Large intestine (tissue), 3 donors: ENCODE results near the gene CDH23. TPM values are rescaled to one million over a fixed set of nuclear protein-coding genes. Genes with fewer than 3 reads are reported as not detected.

ENCODE experiments used
- DNase-seq, 2 donors: peaks; one replicate each; pipeline versions ENCODE4 v3.0.0 to v3.0.0-alpha.2; 2013
- H3K27ac ChIP-seq: one replicate; pipeline ENCODE4 v1.5.1; 2013; ENCODE audit warnings: low read length
- H3K27me3 ChIP-seq: 2 replicates; pipeline ENCODE4 v1.6.1; 2013; ENCODE audit warnings: low read length; ENCODE audit not compliant: control insufficient read depth, insufficient read depth
- H3K36me3 ChIP-seq: 2 replicates; pipeline ENCODE4 v1.6.1; 2013; ENCODE audit warnings: low read length; ENCODE audit not compliant: control insufficient read depth, insufficient read depth
- H3K4me1 ChIP-seq: one replicate; pipeline ENCODE4 v1.6.1; 2013; ENCODE audit warnings: low read length; ENCODE audit not compliant: control insufficient read depth, insufficient read depth
- H3K4me3 ChIP-seq: one replicate; pipeline ENCODE4 v1.5.1; 2013; ENCODE audit warnings: low read length
- H3K9me3 ChIP-seq: one replicate; pipeline ENCODE4 v1.6.1; 2013; ENCODE audit warnings: mild to moderate bottlenecking, low read depth, low read length, moderate library complexity; ENCODE audit not compliant: control insufficient read depth
- WGBS: methylation state at CpG from one replicate; pipeline ENCODE4 v1.1.5; 2013; ENCODE audit warnings: low lambda C conversion rate; ENCODE audit not compliant: insufficient coverage; 5-methylcytosine and 5-hydroxymethylcytosine counted together
- polyA plus RNA-seq: library from polyadenylated mRNA; unstranded; fragments of 120-200 nt; gene quantifications from one replicate; pipeline ENCODE4 v1.2.1, GENCODE V29; 2013

The CDH23 gene
- polyA plus RNA-seq, 1 donor: 1.7 TPM

- Histone ChIP-seq H3K36me3 (peaks cover 11% of the 10 kb centered on the region), H3K27me3 (no peaks in the 10 kb centered on the region), H3K4me3 (no peak overlapping the region), H3K27ac (peak overlapping the region; percentile 93), H3K9me3 (peaks cover 5% of the 10 kb centered on the region), H3K4me1 (peaks cover 69% of the 10 kb centered on the region)
- peak in 1 of 2 donors; percentile 83 for DNase-seq
- no CpG with 5 or more reads among the region's 2 CpGs for WGBS
Observed at GRCh38 chr10:71747039-71747531, 350.4 kb downstream of the CDH23 start.

- peak in 1 of 2 donors; percentile 69 for DNase-seq
- Histone ChIP-seq H3K4me1 (peaks cover 77% of the 10 kb centered on the region), H3K27ac (peak overlapping the region; percentile 93), H3K4me3 (no peak overlapping the region), H3K36me3 (peaks cover 11% of the 10 kb centered on the region), H3K9me3 (peaks cover 1% of the 10 kb centered on the region), H3K27me3 (no peaks in the 10 kb centered on the region)
- no CpG with 5 or more reads among the region's 14 CpGs for WGBS
Observed at GRCh38 chr10:71747551-71748523, 351.1 kb downstream of the CDH23 start.

- Histone ChIP-seq H3K4me1 (peaks cover 86% of the 10 kb centered on the region), H3K27me3 (no peaks in the 10 kb centered on the region), H3K36me3 (peaks cover 11% of the 10 kb centered on the region), H3K27ac (peak overlapping the region; percentile 4), H3K9me3 (no peaks in the 10 kb centered on the region), H3K4me3 (no peak overlapping the region)
- WGBS: no CpG with 5 or more reads among the region's 15 CpGs
- DNase-seq: peak in 1 of 2 donors; percentile 56
Observed at GRCh38 chr10:71748671-71749191, 352.0 kb downstream of the CDH23 start.

GRCh38 chr10:71749396-71749795 is 352.7 kb downstream of the CDH23 start:
- H3K4me1 ChIP-seq: peaks cover 92% of the 10 kb centered on the region
- peak overlapping the region; percentile 4 for H3K27ac ChIP-seq
- no peak for DNase-seq
- no peaks in the 10 kb centered on the region for H3K9me3 ChIP-seq
- no peaks in the 10 kb centered on the region for H3K27me3 ChIP-seq
- WGBS: no CpG with 5 or more reads among the region's 4 CpGs
- H3K36me3 ChIP-seq: peaks cover 11% of the 10 kb centered on the region
- H3K4me3 ChIP-seq: no peak overlapping the region

- H3K4me1 ChIP-seq: peaks cover 95% of the 10 kb centered on the region
- H3K27me3 ChIP-seq: no peaks in the 10 kb centered on the region
- no peak overlapping the region for H3K4me3 ChIP-seq
- no peak for DNase-seq
- no peaks in the 10 kb centered on the region for H3K9me3 ChIP-seq
- peaks cover 11% of the 10 kb centered on the region for H3K36me3 ChIP-seq
- WGBS: no CpG with 5 or more reads among the region's 15 CpGs
- no peak overlapping the region for H3K27ac ChIP-seq
Observed at GRCh38 chr10:71750124-71750841, 353.6 kb downstream of the CDH23 start.

GRCh38 chr10:71750986-71751385 is 354.3 kb downstream of the CDH23 start:
- WGBS: no CpG with 5 or more reads among the region's 5 CpGs
- Histone ChIP-seq H3K27ac (no peak overlapping the region), H3K9me3 (no peaks in the 10 kb centered on the region), H3K4me3 (no peak overlapping the region), H3K36me3 (peaks cover 11% of the 10 kb centered on the region), H3K27me3 (no peaks in the 10 kb centered on the region), H3K4me1 (peaks cover 95% of the 10 kb centered on the region)
- DNase-seq: no peak

- no CpG with 5 or more reads among the region's 14 CpGs for WGBS
- no peak overlapping the region for H3K27ac ChIP-seq
Observed at GRCh38 chr10:71751515-71752224, 354.9 kb downstream of the CDH23 start.

GRCh38 chr10:71752391-71753090 is 355.8 kb downstream of the CDH23 start:
- H3K27ac ChIP-seq: peak overlapping the region; percentile 50
- DNase-seq: no peak

More at GRCh38 chr10:71751515-71752224, 354.9 kb downstream of the CDH23 start:
- peaks cover 95% of the 10 kb centered on the region for H3K4me1 ChIP-seq
- H3K9me3 ChIP-seq: no peaks in the 10 kb centered on the region
- H3K4me3 ChIP-seq: no peak overlapping the region
- no peak for DNase-seq
- H3K36me3 ChIP-seq: peaks cover 11% of the 10 kb centered on the region
- H3K27me3 ChIP-seq: no peaks in the 10 kb centered on the region

GRCh38 chr10:71753091-71753959 is 356.6 kb downstream of the CDH23 start:
- Histone ChIP-seq H3K27ac (peak overlapping the region; percentile 50), H3K27me3 (no peaks in the 10 kb centered on the region), H3K4me1 (peaks cover 95% of the 10 kb centered on the region), H3K36me3 (peaks cover 12% of the 10 kb centered on the region), H3K4me3 (no peak overlapping the region), H3K9me3 (no peaks in the 10 kb centered on the region)
- no CpG with 5 or more reads among the region's 15 CpGs for WGBS
- DNase-seq: peak; percentile 68 to 88

More at GRCh38 chr10:71752391-71753090, 355.8 kb downstream of the CDH23 start:
- Histone ChIP-seq H3K9me3 (no peaks in the 10 kb centered on the region), H3K36me3 (peaks cover 11% of the 10 kb centered on the region), H3K27me3 (no peaks in the 10 kb centered on the region), H3K4me1 (peaks cover 95% of the 10 kb centered on the region), H3K4me3 (no peak overlapping the region)
- WGBS: no CpG with 5 or more reads among the region's 8 CpGs
